GM23338 (cell line): Measurements from ENCODE around the gene TSFM. TPM values are rescaled to one million over a fixed set of nuclear protein-coding genes. Genes with fewer than 3 reads are reported as not detected.

Experiments
- ATAC-seq: fragments of 200-7000 bp; cut with Tn5 transposase; 3 replicates; pipeline ENCODE4 v1.9.1; 2020
- DNase-seq: peaks from one replicate; pipeline ENCODE4 v3.0.0-alpha.2; 2015; ENCODE audit warnings: low spot score
- H2AFZ ChIP-seq: fragments of 200-600 bp; sonication (generic); 2 replicates; pipeline ENCODE4 v1.8.0; 2016; ENCODE audit warnings: antibody characterized with exemption, mild to moderate bottlenecking, moderate library complexity
- H3F3A ChIP-seq: fragments of 200-600 bp; sonication (generic); replicated peaks from 2 replicates; pipeline ENCODE4 v1.8.0; 2017; ENCODE audit warnings: antibody characterized with exemption, mixed run types, low read depth
- H3K27ac ChIP-seq: fragments of 200-600 bp; sonication (generic); 2 replicates; pipeline ENCODE4 v1.6.1; 2016; ENCODE audit warnings: low read depth
- H3K27me3 ChIP-seq: fragments of 200-600 bp; sonication (generic); 2 replicates; pipeline ENCODE4 v1.8.0; 2016; ENCODE audit warnings: mild to moderate bottlenecking, mixed run types, moderate library complexity; ENCODE audit not compliant: insufficient read depth
- H3K36me3 ChIP-seq: fragments of 200-600 bp; sonication (generic); 2 replicates; pipeline ENCODE4 v1.8.0; 2016; ENCODE audit warnings: mild to moderate bottlenecking; ENCODE audit not compliant: insufficient read depth
- H3K4me1 ChIP-seq: fragments of 200-600 bp; sonication (generic); 2 replicates; pipeline ENCODE4 v1.8.0; 2016; ENCODE audit warnings: mild to moderate bottlenecking, moderate library complexity; ENCODE audit not compliant: insufficient read depth
- H3K4me2 ChIP-seq: fragments of 200-600 bp; sonication (generic); 2 replicates; pipeline ENCODE4 v1.7.1; 2017; ENCODE audit warnings: mixed run types
- H3K4me3 ChIP-seq: fragments of 200-600 bp; sonication (generic); 2 replicates; pipeline ENCODE4 v1.6.1; 2016; ENCODE audit warnings: mixed run types
- H3K79me2 ChIP-seq: fragments of 200-600 bp; sonication (generic); replicated peaks from 2 replicates; pipeline ENCODE4 v1.8.0; 2017; ENCODE audit warnings: mild to moderate bottlenecking; ENCODE audit not compliant: insufficient read depth
- H3K9me2 ChIP-seq: fragments of 200-600 bp; sonication (generic); 2 replicates; pipeline ENCODE4 v1.8.0; 2017; ENCODE audit not compliant: insufficient read depth
- H4K20me1 ChIP-seq: fragments of 200-600 bp; sonication (generic); replicated peaks from 2 replicates; pipeline ENCODE4 v1.8.0; 2017; ENCODE audit warnings: mild to moderate bottlenecking; ENCODE audit not compliant: insufficient read depth
- H3K27ac Mint-ChIP-seq: 2 replicates; pipeline ENCODE4 v1.8.0; 2020; ENCODE audit warnings: inconsistent platforms, mild to moderate bottlenecking, moderate library complexity, mixed read lengths
- H3K27me3 Mint-ChIP-seq: 3 replicates; pipeline ENCODE4 v1.8.0; 2022; ENCODE audit warnings: low read depth, mild to moderate bottlenecking, moderate library complexity, mixed read lengths, inconsistent platforms; ENCODE audit not compliant: insufficient read depth, poor library complexity
- H3K36me3 Mint-ChIP-seq: 3 replicates; pipeline ENCODE4 v1.8.0; 2021; ENCODE audit warnings: low read depth, mild to moderate bottlenecking, inconsistent platforms, moderate library complexity, mixed read lengths
- H3K4me1 Mint-ChIP-seq: 3 replicates; pipeline ENCODE4 v1.8.0; 2020; ENCODE audit warnings: mild to moderate bottlenecking, inconsistent platforms, mixed read lengths
- H3K4me3 Mint-ChIP-seq: 3 replicates; pipeline ENCODE4 v1.8.0; 2021; ENCODE audit warnings: moderate library complexity, mild to moderate bottlenecking, inconsistent platforms, mixed read lengths
- H3K9me3 Mint-ChIP-seq: 3 replicates; pipeline ENCODE4 v1.8.0; 2020; ENCODE audit warnings: moderate library complexity, mild to moderate bottlenecking, inconsistent platforms, mixed read lengths
- CREB1 ChIP-seq: fragments of 250-450 bp; sonication (Bioruptor Pico); IDR thresholded peaks from 2 replicates; pipeline ENCODE4 v1.5.0; 2020; ENCODE audit warnings: low read depth, mild to moderate bottlenecking, moderate library complexity
- CTCF ChIP-seq, 2 experiments: fragments of 200-600 bp in 1 of 2; sonication (generic) in 1 of 2; conservative IDR thresholded peaks; 2 replicates each; pipeline versions ENCODE4 v1.5.1 to v1.6.1; 2016 to 2017; ENCODE audit warnings: antibody characterized with exemption in 2 of 2, low read depth in 2 of 2, mild to moderate bottlenecking in 2 of 2, moderate library complexity in 1 of 2
- ETS1 ChIP-seq: IDR thresholded peaks from 2 replicates; pipeline ENCODE4 v1.6.1; 2016; ENCODE audit warnings: antibody characterized with exemption
- EZH2 ChIP-seq: fragments of 200-600 bp; sonication (generic); IDR thresholded peaks from one replicate; pipeline ENCODE4 v1.8.0; 2017; ENCODE audit warnings: antibody characterized with exemption, mild to moderate bottlenecking, low read depth; ENCODE audit not compliant: unreplicated experiment
- EZH2phosphoT487 ChIP-seq: fragments of 200-600 bp; sonication (generic); IDR thresholded peaks from one replicate; pipeline ENCODE4 v1.8.1; 2018; ENCODE audit warnings: antibody characterized with exemption; ENCODE audit not compliant: unreplicated experiment
- JUNB ChIP-seq: IDR thresholded peaks from one replicate; pipeline ENCODE4 v1.6.1; 2016; ENCODE audit warnings: antibody characterized with exemption; ENCODE audit not compliant: unreplicated experiment
- NANOG ChIP-seq: IDR thresholded peaks from 2 replicates; pipeline ENCODE4 v1.6.1; 2016; ENCODE audit warnings: antibody characterized with exemption, borderline replicate concordance
- POLR2AphosphoS5 ChIP-seq: IDR thresholded peaks from 2 replicates; pipeline ENCODE4 v1.6.1; 2016; ENCODE audit warnings: antibody characterized with exemption, low read depth
- REST ChIP-seq: IDR thresholded peaks from one replicate; pipeline ENCODE4 v1.6.1; 2018; ENCODE audit warnings: antibody characterized with exemption; ENCODE audit not compliant: unreplicated experiment
- STAT1 ChIP-seq: IDR thresholded peaks from one replicate; pipeline ENCODE4 v1.6.1; 2016; ENCODE audit warnings: antibody characterized with exemption; ENCODE audit not compliant: unreplicated experiment
- ZNF114 ChIP-seq: fragments of 250-450 bp; sonication (Bioruptor Pico); IDR thresholded peaks from 2 replicates; pipeline ENCODE4 v1.5.0; 2020; ENCODE audit warnings: mild to moderate bottlenecking, moderate library complexity
- ZNF331 ChIP-seq: fragments of 250-450 bp; sonication (Bioruptor Pico); IDR thresholded peaks from 2 replicates; pipeline ENCODE4 v1.5.0; 2020; ENCODE audit warnings: low read depth, mild to moderate bottlenecking, moderate library complexity
- ZNF462 ChIP-seq: fragments of 250-450 bp; sonication (Bioruptor Pico); IDR thresholded peaks from 2 replicates; pipeline ENCODE4 v1.5.0; 2020; ENCODE audit warnings: mild to moderate bottlenecking, moderate library complexity
- polyA plus RNA-seq: library from polyadenylated mRNA; unstranded; fragments of >200 nt; fragmentation: Nextera tagmentation; extraction: Ambion mirVana; gene quantifications from 2 replicates; pipeline ENCODE4 v1.2.1, GENCODE V29; 2016
- total RNA-seq: library from RNA; depleted of rRNA; stranded (reverse); fragments of >200 nt; shearing (Covaris generic); gene quantifications from 2 replicates; pipeline ENCODE4 v1.2.3, GENCODE V29; 2014

TSFM gene
- total and polyA plus RNA-seq, 2 experiments from 2014 or later: 29.5 to 43.1 TPM

- Histone ChIP-seq H4K20me1 (no peaks in the 10 kb centered on the region), H3K79me2 (no peaks in the 10 kb centered on the region), H2AFZ (no peak overlapping the region), H3K27me3 (no peaks in the 10 kb centered on the region), H3K4me1 (peaks cover 2% of the 10 kb centered on the region; the same call in 1 of the 2 replicates), H3K36me3 (no peaks in the 10 kb centered on the region), H3K4me2 (no peak overlapping the region), H3K4me3 (no peak overlapping the region), H3K27ac (no peak overlapping the region), H3K9me2 (no peaks in the 10 kb centered on the region), H3F3A (no peaks in the 10 kb centered on the region)
- Mint-ChIP-seq H3K9me3 (no peaks in the 10 kb centered on the region), H3K36me3 (peaks cover 4% of the 10 kb centered on the region), H3K4me3 (no peak overlapping the region), H3K27ac (no peak overlapping the region), H3K27me3 (peaks cover 4% of the 10 kb centered on the region), H3K4me1 (no peaks in the 10 kb centered on the region)
- ATAC-seq (no peak), DNase-seq (no peak)
- TF ChIP-seq JUNB: no peak
- TF ChIP-seq POLR2AphosphoS5: no peak
- TF ChIP-seq REST: no peak
- no peak for TF ChIP-seq STAT1
- no peak for TF ChIP-seq CREB1
- TF ChIP-seq ZNF462 (CRISPR knock-in tag): no peak
- no peak for TF ChIP-seq ZNF331
- no peak for TF ChIP-seq ZNF114
- TF ChIP-seq NANOG: no peak
- no peak for TF ChIP-seq ETS1
- TF ChIP-seq EZH2phosphoT487: no peak
- TF ChIP-seq CTCF (conservative IDR thresholded peaks at IDR 0.05; ENCODE audit: low read depth in 2 of 2): no peak
- no peak for TF ChIP-seq EZH2
These were observed 24.7 kb downstream of the TSFM start for GRCh38 chr12:57807285-57807684.
